Left lung (tissue), 10 donors: ENCODE measurements around the gene NUF2. TPM values are rescaled to one million over a fixed set of nuclear protein-coding genes. Genes with fewer than 3 reads are reported as not detected.
"Not testable (repeated sequence)": the region's sequence is repeated elsewhere in the genome, so short reads cannot be mapped to it uniquely, and the experiment has no call there.

Experiments
- ATAC-seq: fragments of 200-7000 bp; cut with Tn5 transposase; one replicate; pipeline ENCODE4 v1.9.1; 2020; ENCODE audit warnings: moderate library complexity
- DNase-seq, 4 donors: peaks; one replicate each; pipeline ENCODE4 v3.0.0-alpha.2; 2013 to 2020
- H3K27ac ChIP-seq, 2 donors: fragments of 200-600 bp; sonication (generic) in 1 of 2; one replicate each; pipeline versions ENCODE4 v1.5.0 to v1.8.0; 2020 to 2021
- H3K27me3 ChIP-seq, 2 donors: fragments of 200-600 bp; sonication (generic) in 1 of 2; one replicate each; pipeline versions ENCODE4 v1.5.0 to v1.8.0; 2020 to 2021
- H3K36me3 ChIP-seq, 2 donors: fragments of 200-600 bp; sonication (generic) in 1 of 2; one replicate each; pipeline versions ENCODE4 v1.5.0 to v1.8.0; 2020 to 2021
- H3K4me1 ChIP-seq, 2 donors: fragments of 200-600 bp; one replicate each; pipeline ENCODE4 v1.8.0; 2021
- H3K4me3 ChIP-seq, 2 donors: fragments of 200-600 bp; sonication (generic) in 1 of 2; one replicate each; pipeline versions ENCODE4 v1.5.0 to v1.8.0; 2020 to 2021; ENCODE audit warnings: mild to moderate bottlenecking in 1 of 2
- H3K9me3 ChIP-seq, 2 donors: fragments of 200-600 bp; sonication (generic) in 1 of 2; one replicate each; pipeline versions ENCODE4 v1.5.0 to v1.8.0; 2020 to 2021
- intact Hi-C, 2 donors: fragments of 100-400 bp; cut with DNase I; formaldehyde crosslinking; loops; one replicate each; pipeline versions ENCODE4 v1.11.2 to v1.14.2; 2022
- polyA plus RNA-seq, 6 donors: library from polyadenylated mRNA; unstranded; fragments of 120-200 nt; gene quantifications; one replicate each; pipeline ENCODE4 v1.2.1, GENCODE V29; 2013; ENCODE audit not compliant: insufficient read length in 6 of 6
- total RNA-seq, 2 donors: library from RNA; stranded (reverse); fragmentation: NEBNext Ultra II Directional; extraction: Animal tissue kit (Norgen Biotek cat#: 25700); gene quantifications; one replicate each; pipeline ENCODE4 v1.2.1, GENCODE V29; 2021
- TF ChIP-seq, protein P1 (sequence below), 2 donors: fragments of 200-600 bp; sonication (generic) in 1 of 2; IDR thresholded peaks; one replicate each; pipeline versions ENCODE4 v1.5.0 to v1.8.0; 2021; ENCODE audit warnings: antibody characterized with exemption in 2 of 2
- donor health status: DM: no; HTN: yes; CAD: no.
- donor health status: DM: no; HTN: no; CAD: no.

NUF2 gene
- total and polyA plus RNA-seq, 8 donors, result 1.9 to 42.3 (median 23.0) TPM

DNA sequence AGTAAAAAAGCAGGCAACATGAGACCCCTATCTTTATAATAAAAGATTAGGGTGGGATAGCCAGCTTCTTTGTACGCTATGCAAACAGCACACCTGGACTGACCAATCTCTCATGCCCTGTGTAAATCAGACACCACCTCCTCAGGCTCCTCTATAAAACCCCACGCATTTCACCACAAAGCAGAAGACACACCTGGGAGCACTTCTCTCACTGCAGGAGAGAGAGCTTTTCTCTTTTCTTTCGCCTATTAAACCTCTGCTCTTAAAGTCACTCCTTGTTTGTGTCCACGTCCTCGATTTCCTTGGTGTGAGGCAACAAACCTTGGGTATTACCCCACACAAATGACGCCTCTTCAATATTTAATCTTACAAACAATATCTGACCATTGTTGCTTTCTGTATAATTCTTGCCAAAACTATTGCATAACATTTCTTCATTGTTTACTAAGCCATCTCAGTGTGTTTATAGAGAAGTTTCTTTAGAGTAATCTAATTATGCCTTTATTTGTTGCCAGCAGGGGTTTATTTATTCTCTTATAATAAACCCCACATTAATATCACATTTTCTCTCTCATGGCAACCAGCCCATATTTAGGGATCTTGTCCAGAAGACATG, 31.6 kb upstream of the NUF2 start:
- intact Hi-C loops, result no loop called here
- H3K9me3 ChIP-seq, result peaks cover 0 to 4% of the 10 kb centered on the region in 2 donors
- H3K4me3 ChIP-seq, result no peak overlapping the region
- H3K4me1 ChIP-seq, result no peaks in the 10 kb centered on the region
- ATAC-seq, result no peak
- H3K27me3 ChIP-seq, result no peaks in the 10 kb centered on the region
- no peaks in the 10 kb centered on the region for H3K36me3 ChIP-seq
- no peak overlapping the region for H3K27ac ChIP-seq
- TF ChIP-seq, protein P1, sequence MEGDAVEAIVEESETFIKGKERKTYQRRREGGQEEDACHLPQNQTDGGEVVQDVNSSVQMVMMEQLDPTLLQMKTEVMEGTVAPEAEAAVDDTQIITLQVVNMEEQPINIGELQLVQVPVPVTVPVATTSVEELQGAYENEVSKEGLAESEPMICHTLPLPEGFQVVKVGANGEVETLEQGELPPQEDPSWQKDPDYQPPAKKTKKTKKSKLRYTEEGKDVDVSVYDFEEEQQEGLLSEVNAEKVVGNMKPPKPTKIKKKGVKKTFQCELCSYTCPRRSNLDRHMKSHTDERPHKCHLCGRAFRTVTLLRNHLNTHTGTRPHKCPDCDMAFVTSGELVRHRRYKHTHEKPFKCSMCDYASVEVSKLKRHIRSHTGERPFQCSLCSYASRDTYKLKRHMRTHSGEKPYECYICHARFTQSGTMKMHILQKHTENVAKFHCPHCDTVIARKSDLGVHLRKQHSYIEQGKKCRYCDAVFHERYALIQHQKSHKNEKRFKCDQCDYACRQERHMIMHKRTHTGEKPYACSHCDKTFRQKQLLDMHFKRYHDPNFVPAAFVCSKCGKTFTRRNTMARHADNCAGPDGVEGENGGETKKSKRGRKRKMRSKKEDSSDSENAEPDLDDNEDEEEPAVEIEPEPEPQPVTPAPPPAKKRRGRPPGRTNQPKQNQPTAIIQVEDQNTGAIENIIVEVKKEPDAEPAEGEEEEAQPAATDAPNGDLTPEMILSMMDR (IDR thresholded peaks at IDR 0.05), result no peak
- DNase-seq, result peak in 2 of 4 donors; percentile 83 to 90

DNA sequence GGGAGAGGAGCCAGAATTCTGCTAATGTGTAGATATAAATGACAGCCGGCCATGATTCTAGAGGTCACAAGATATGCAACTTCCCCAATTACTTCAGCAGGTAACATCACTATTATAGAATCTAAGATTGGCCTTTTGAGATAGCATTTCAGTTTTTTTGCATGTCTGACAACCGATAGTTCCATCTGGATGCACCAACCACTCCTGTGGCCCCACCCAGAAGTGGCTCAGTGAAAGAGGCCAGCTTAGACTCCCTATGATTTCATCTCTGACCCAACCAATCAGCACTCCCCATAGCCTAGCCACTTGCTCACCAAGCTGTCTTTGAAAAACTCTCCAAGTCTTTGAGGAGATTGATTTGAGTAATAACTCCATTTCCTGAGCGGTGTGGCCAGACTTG, 30.3 kb upstream of the NUF2 start:
- no peaks in the 10 kb centered on the region for H3K36me3 ChIP-seq
- H3K27ac ChIP-seq, result no peak overlapping the region
- H3K4me3 ChIP-seq, result no peak overlapping the region
- TF ChIP-seq, protein P1 (IDR thresholded peaks at IDR 0.05), result no peak
- DNase-seq (no peak), ATAC-seq (no peak)
- peaks cover 0 to 4% of the 10 kb centered on the region in 2 donors for H3K9me3 ChIP-seq
- intact Hi-C loops, result no loop called here
- no peaks in the 10 kb centered on the region for H3K27me3 ChIP-seq
- H3K4me1 ChIP-seq, result no peaks in the 10 kb centered on the region

DNA sequence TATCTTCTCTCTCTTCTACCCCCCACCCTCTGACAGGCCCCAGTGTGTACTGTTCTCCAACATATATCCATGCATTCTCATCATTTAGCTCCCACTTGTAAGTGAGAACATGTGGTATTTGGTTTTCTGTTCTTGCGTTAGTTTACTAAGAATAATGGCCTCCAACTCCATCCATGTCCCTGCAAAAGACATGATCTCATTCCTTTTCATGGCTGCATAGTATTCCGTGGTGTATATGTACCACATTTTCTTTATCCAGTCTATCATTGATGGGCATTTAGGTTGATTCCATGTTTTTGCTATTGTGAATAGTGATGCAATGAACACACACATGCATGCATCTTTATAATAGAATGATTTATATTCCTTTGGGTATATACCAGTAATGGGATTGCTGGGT, 29.6 kb upstream of the NUF2 start:
- H3K9me3 ChIP-seq, H3K4me1 ChIP-seq, H3K36me3 ChIP-seq, intact Hi-C loops, H3K4me3 ChIP-seq, H3K27ac ChIP-seq, DNase-seq, ATAC-seq, H3K27me3 ChIP-seq: not testable (repeated sequence)

- H3K27ac ChIP-seq, H3K36me3 ChIP-seq, DNase-seq, H3K4me3 ChIP-seq, H3K4me1 ChIP-seq, H3K27me3 ChIP-seq, ATAC-seq, H3K9me3 ChIP-seq, intact Hi-C loops: not testable (repeated sequence)
Observed at GRCh38 chr1:163293497-163293896, 28.3 kb upstream of the NUF2 start.

DNA sequence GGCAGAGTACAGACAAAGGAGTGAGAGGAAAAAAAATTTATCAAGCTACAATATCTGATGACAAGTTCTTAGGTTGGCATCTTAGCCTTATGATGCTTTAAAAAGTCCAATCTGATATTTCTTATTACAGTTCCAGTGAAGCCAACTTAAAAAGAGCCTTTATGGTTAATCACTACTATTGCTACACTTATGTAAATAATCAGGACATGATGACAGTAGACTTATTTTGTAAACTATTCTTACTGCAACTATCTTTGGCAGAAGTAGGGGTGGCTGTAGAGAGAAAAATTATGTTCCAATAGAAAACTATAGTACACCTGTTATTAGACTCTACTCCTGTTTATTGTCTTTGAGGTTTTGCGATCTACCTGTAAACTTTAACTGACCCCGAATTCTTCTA, 25.8 kb upstream of the NUF2 start:
- H3K4me1 ChIP-seq, result no peaks in the 10 kb centered on the region
- intact Hi-C loops, result no loop called here
- H3K27me3 ChIP-seq, result no peaks in the 10 kb centered on the region
- ATAC-seq, result no peak
- TF ChIP-seq, protein P1 (IDR thresholded peaks at IDR 0.05), result no peak
- H3K4me3 ChIP-seq, result no peak overlapping the region
- peaks cover 0 to 4% of the 10 kb centered on the region in 2 donors for H3K9me3 ChIP-seq
- peaks cover 0 to 14% of the 10 kb centered on the region in 2 donors for H3K36me3 ChIP-seq
- no peak overlapping the region for H3K27ac ChIP-seq
- DNase-seq, result peak in 1 of 4 donors; percentile 24

DNA sequence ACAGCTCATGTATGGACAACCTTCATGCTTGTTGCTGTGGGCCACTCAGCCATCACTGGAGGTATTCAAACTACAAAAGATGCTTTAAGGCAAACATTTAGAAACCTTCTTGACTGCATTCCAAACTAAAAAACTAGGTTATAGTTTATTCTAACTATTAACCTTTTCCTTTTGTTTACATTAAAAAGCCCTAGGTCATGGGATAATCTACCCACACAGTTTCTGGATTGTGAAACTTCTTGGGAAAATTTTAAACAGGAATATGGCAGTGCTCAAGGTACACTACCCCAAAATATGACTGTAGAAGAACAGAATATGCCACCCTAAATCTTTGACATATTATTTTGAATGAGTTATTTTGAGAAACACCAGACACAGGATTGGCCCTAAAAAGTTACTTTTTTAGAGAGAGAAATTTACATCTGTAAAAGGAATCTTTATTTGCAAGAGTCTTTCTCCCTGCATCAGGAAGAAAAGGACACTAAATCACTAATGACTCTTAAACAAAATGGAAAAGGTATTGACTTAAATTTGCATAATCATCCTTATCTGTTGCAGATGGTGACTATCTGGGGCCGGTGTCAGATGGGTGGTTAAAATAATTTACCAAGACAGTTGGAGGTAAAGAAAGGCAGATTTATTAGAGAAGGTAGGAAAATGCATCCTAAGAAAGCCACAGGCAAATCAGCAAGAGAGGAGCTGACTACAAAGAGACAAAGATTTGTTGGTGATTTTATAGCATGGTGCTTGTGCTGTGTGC, 25.1 kb upstream of the NUF2 start:
- Histone ChIP-seq H3K4me3 (no peak overlapping the region), H3K27ac (no peak overlapping the region), H3K27me3 (no peaks in the 10 kb centered on the region), H3K36me3 (peaks cover 0 to 14% of the 10 kb centered on the region in 2 donors), H3K9me3 (peaks cover 0 to 4% of the 10 kb centered on the region in 2 donors), H3K4me1 (no peaks in the 10 kb centered on the region)
- DNase-seq (no peak), ATAC-seq (no peak)
- TF ChIP-seq, protein P1 (IDR thresholded peaks at IDR 0.05), result no peak
- intact Hi-C loops, result no loop called here
